Measurements from ENCODE around the gene LETM1.
"Not testable (repeated sequence)": the region's sequence is repeated elsewhere in the genome, so short reads cannot be mapped to it uniquely, and the experiment has no call there.

DNA sequence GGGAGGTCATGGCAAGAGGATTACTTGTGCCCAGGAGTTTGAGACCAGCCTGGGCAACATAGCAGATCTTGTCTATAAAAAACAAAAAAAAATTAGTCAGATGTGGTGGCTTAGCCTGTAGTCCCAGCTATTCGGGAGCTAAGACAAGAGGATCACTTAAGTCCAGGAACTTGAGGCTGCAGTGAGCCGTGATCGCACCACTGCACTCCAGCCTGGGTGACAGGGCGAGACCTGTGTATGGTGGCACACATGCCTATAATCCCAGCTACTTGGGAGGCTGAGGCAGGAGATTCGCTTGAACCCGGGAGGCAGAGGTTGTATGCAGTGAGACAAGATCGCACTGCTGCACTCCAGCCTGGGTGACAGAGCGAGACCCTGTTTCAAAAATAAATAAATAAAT is 20.1 kb downstream of the LETM1 start:
- TF ChIP-seq, protein P1, sequence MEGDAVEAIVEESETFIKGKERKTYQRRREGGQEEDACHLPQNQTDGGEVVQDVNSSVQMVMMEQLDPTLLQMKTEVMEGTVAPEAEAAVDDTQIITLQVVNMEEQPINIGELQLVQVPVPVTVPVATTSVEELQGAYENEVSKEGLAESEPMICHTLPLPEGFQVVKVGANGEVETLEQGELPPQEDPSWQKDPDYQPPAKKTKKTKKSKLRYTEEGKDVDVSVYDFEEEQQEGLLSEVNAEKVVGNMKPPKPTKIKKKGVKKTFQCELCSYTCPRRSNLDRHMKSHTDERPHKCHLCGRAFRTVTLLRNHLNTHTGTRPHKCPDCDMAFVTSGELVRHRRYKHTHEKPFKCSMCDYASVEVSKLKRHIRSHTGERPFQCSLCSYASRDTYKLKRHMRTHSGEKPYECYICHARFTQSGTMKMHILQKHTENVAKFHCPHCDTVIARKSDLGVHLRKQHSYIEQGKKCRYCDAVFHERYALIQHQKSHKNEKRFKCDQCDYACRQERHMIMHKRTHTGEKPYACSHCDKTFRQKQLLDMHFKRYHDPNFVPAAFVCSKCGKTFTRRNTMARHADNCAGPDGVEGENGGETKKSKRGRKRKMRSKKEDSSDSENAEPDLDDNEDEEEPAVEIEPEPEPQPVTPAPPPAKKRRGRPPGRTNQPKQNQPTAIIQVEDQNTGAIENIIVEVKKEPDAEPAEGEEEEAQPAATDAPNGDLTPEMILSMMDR (conservative IDR thresholded peaks at IDR 0.05; ENCODE audit: low read depth in 2 of 2) = not testable (repeated sequence)
- TF ChIP-seq STAT1 (IDR thresholded peaks at IDR 0.05; ENCODE audit: unreplicated experiment); EZH2 (IDR thresholded peaks at IDR 0.05; ENCODE audit: low read depth, unreplicated experiment); POLR2AphosphoS5 (IDR thresholded peaks at IDR 0.05; ENCODE audit: low read depth); NANOG (IDR thresholded peaks at IDR 0.05; ENCODE audit: borderline replicate concordance); JUNB (IDR thresholded peaks at IDR 0.05; ENCODE audit: unreplicated experiment): not testable (repeated sequence)
- TF ChIP-seq, protein P2, sequence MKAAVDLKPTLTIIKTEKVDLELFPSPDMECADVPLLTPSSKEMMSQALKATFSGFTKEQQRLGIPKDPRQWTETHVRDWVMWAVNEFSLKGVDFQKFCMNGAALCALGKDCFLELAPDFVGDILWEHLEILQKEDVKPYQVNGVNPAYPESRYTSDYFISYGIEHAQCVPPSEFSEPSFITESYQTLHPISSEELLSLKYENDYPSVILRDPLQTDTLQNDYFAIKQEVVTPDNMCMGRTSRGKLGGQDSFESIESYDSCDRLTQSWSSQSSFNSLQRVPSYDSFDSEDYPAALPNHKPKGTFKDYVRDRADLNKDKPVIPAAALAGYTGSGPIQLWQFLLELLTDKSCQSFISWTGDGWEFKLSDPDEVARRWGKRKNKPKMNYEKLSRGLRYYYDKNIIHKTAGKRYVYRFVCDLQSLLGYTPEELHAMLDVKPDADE (IDR thresholded peaks at IDR 0.05) = not testable (repeated sequence)

Data from GM23338 (cell line).